Measurements from ENCODE around the gene SPDYE11. TPM values are rescaled to one million over a fixed set of nuclear protein-coding genes. Genes with fewer than 3 reads are reported as not detected.
"Not testable (repeated sequence)": the region's sequence is repeated elsewhere in the genome, so short reads cannot be mapped to it uniquely, and the experiment has no call there.

SPDYE11 gene, protein sequence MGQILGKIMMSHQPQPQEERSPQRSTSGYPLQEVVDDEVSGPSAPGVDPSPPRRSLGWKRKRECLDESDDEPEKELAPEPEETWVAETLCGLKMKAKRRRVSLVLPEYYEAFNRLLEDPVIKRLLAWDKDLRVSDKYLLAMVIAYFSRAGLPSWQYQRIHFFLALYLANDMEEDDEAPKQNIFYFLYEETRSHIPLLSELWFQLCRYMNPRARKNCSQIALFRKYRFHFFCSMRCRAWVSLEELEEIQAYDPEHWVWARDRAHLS
- not detected in 2 replicates for total RNA-seq (2014; rRNA removed; shearing (Covaris generic))

DNA sequence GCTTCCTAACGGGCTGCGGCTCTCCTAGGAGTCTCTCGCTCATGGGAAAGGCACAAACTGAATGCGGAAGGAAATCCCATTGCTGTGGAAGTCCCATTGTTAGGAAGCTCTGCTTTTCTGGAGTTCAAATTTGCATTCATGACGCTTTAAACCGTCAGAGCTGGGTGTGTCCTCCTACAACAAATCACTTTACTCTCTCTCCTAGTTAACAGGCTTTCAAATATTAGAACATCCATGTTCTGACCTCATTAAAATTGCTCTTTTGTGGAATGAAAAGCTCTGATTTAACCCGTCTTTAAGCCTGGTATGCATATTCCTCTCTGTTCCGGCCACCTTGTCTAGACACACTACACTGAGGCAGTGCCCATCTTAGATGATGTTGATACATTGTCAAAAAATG is at the start of gene SPDYE11:
TSS of gene SPDYE11 (minus strand) at position 101 of the 400 bp plus-strand sequence. CDS start 1,800 bp downstream, outside the sequence.
- H3K4me1 ChIP-seq (replicated peaks); DNase-seq (ENCODE audit: low read depth in 1 of 2, low spot score in 2 of 2); H3K27ac ChIP-seq; H3K27me3 ChIP-seq (replicated peaks); H3K9me3 ChIP-seq (replicated peaks); H3K36me3 ChIP-seq; H3K4me3 ChIP-seq: not testable (repeated sequence)

DNA sequence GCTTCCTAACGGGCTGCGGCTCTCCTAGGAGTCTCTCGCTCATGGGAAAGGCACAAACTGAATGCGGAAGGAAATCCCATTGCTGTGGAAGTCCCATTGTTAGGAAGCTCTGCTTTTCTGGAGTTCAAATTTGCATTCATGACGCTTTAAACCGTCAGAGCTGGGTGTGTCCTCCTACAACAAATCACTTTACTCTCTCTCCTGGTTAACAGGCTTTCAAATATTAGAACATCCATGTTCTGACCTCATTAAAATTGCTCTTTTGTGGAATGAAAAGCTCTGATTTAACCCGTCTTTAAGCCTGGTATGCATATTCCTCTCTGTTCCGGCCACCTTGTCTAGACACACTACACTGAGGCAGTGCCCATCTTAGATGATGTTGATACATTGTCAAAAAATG is 28.2 kb upstream of the SPDYE11 start, which contains the start of gene SPDYE9:
TSS of gene SPDYE9 (minus strand) at position 101 of the 400 bp plus-strand sequence. CDS start 1,800 bp downstream, outside the sequence.
- H3K36me3 ChIP-seq; H3K27me3 ChIP-seq (replicated peaks); H3K27ac ChIP-seq; DNase-seq (ENCODE audit: low read depth in 1 of 2, low spot score in 2 of 2); H3K9me3 ChIP-seq (replicated peaks); H3K4me3 ChIP-seq; H3K4me1 ChIP-seq (replicated peaks): not testable (repeated sequence)

DNA sequence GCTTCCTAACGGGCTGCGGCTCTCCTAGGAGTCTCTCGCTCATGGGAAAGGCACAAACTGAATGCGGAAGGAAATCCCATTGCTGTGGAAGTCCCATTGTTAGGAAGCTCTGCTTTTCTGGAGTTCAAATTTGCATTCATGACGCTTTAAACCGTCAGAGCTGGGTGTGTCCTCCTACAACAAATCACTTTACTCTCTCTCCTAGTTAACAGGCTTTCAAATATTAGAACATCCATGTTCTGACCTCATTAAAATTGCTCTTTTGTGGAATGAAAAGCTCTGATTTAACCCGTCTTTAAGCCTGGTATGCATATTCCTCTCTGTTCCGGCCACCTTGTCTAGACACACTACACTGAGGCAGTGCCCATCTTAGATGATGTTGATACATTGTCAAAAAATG is 28.0 kb downstream of the SPDYE11 start, which contains the start of gene SPDYE8:
TSS of gene SPDYE8 (minus strand) at position 101 of the 400 bp plus-strand sequence. CDS start 1,800 bp downstream, outside the sequence.
- H3K36me3 ChIP-seq; H3K9me3 ChIP-seq (replicated peaks); DNase-seq (ENCODE audit: low read depth in 1 of 2, low spot score in 2 of 2); H3K4me1 ChIP-seq (replicated peaks); H3K27me3 ChIP-seq (replicated peaks); H3K27ac ChIP-seq; H3K4me3 ChIP-seq: not testable (repeated sequence)

DNA sequence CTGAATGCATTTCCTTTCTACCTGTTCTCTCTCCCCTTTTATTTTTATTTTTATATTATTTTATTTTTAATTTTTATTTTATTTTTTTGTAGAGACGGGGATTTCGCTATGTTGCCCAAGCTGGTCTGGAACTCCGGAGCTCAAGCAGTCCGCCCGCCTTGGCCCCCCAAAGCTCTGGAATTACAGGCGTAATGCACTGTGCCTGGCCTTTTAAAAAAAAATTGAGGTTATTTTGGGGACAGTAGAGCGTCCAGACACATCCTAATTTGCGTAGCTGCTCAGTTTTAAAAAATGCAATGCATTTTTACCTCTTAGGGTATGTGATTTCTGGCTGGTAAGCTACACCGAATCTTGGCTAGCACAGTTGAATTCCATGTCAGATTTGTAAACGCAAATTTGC is 51.2 kb downstream of the SPDYE11 start:
- not testable (repeated sequence) for DNase-seq (ENCODE audit: low read depth in 1 of 2, low spot score in 2 of 2); H3K4me1 ChIP-seq (replicated peaks); H3K27ac ChIP-seq; H3K27me3 ChIP-seq (replicated peaks); H3K36me3 ChIP-seq; H3K9me3 ChIP-seq (replicated peaks); H3K4me3 ChIP-seq

DNA sequence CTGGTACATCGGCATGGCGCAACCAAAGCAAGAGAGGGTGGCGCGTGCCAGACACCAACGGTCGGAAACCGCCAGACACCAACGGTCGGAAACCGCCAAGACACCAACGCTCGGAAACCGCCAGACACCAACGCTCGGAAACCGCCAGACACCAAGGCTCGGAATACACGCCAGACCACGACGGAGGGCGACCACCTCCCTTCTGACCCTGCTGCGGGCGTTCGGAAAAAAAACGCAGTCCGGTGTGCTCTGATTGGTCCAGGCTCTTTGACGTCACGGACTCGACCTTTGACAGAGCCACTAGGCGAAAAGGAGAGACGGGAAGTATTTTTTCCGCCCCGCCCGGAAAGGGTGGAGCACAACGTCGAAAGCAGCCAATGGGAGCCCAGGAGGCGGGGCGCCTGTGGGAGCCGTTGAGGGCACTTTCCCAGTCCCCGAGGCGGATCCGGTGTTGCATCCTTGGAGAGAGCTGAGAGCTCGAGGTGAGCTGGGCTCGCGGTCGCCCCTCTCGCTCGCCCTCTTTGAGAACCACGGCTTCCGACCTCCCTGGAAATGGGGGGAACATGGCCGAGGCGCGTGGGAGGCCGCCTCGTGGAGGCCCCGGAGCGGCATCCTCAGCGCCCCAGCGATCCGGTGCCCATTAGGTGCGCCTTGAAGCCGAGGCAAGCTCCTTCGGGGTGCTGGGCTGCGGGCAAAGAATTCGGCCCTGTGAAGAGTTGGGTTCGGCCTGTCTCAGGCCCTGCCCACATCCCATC is 51.8 kb downstream of the SPDYE11 start:
- H3K4me1 ChIP-seq (replicated peaks); H3K27me3 ChIP-seq (replicated peaks); H3K36me3 ChIP-seq; H3K9me3 ChIP-seq (replicated peaks): not testable (repeated sequence)
- peak overlapping the region; percentile 59 for H3K4me3 ChIP-seq
- DNase-seq (ENCODE audit: low read depth in 1 of 2, low spot score in 2 of 2) = peak; percentile 90 to 93
- peak overlapping the region; percentile 92 for H3K27ac ChIP-seq

DNA sequence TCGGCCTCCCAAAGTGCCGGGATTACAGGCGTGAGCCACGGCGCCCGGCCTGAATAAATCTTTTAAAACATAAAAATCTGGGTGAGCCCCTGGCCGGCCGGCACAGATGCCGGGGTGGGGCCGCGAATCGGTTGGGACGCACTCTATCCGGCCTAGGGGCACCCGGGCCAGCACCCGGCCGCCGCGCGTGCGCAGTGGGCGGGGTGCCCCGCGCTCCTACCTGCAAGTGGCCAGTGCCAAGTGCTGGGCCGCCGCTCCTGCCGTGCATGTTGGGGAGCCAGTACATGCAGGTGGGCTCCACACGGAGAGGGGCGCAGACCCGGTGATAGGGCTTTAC is 52.4 kb downstream of the SPDYE11 start:
- Histone ChIP-seq H3K27ac (peak overlapping the region; percentile 92), H3K4me3 (peak overlapping the region; percentile 59)
- H3K9me3 ChIP-seq (replicated peaks); H3K36me3 ChIP-seq; H3K27me3 ChIP-seq (replicated peaks); H3K4me1 ChIP-seq (replicated peaks): not testable (repeated sequence)
- DNase-seq (ENCODE audit: low read depth in 1 of 2, low spot score in 2 of 2) = peak in 1 of 2 experiments; percentile 66

DNA sequence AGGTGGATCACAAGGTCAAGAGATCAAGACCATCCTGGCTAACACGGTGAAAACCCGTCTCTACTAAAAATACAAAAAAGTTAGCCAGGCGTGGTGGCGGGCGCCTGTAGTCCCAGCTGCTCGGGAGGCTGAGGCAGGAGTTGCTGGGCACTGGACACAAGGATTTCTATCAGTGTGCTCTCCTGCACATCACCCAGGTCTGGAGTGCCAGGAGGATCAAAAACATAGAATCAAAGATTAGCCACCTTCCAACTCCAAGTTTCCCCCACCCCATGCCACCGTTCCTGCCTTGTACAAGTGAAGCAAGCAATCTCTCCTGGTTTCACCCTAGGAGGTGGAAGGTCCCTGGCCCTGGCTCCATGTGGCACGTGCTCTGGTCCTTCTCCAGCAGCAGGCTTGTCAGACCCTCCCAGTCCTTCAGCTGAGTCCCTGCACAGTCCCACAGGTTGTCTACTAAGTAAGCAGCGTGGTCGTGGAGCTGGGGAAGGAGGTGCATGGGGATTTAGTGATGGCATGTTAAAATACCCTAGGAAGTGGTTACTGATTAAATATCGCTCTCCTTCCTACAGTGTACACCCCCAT is 59.7 kb downstream of the SPDYE11 start:
- H3K4me3 ChIP-seq; H3K36me3 ChIP-seq; H3K27me3 ChIP-seq (replicated peaks); H3K4me1 ChIP-seq (replicated peaks); H3K9me3 ChIP-seq (replicated peaks); H3K27ac ChIP-seq; DNase-seq (ENCODE audit: low read depth in 1 of 2, low spot score in 2 of 2): not testable (repeated sequence)

Other genes with a start within 250 kb of the SPDYE11 start
- gene TYW1B, start 229.7 kb downstream of the SPDYE11 start, total RNA-seq (2014; rRNA removed; shearing (Covaris generic)) = 4.5 and 4.6 TPM in 2 replicates
- 5.4 and 5.8 TPM in 2 replicates for gene POM121, start 132.8 kb downstream of the SPDYE11 start, total RNA-seq (2014; rRNA removed; shearing (Covaris generic))
- not detected in 2 replicates for gene TRIM74, start 88.4 kb downstream of the SPDYE11 start, total RNA-seq (2014; rRNA removed; shearing (Covaris generic))
- gene SPDYE8, start 28.1 kb downstream of the SPDYE11 start, total RNA-seq (2014; rRNA removed; shearing (Covaris generic)) = 0.24 TPM in 1 of 2 replicates, not detected in the other
- gene SPDYE9, start 28.1 kb upstream of the SPDYE11 start, total RNA-seq (2014; rRNA removed; shearing (Covaris generic)) = not detected in 2 replicates

All from SJSA1 (cell line).